ENCODE measurements around the gene EGFR. TPM values are rescaled to one million over a fixed set of nuclear protein-coding genes. Genes with fewer than 3 reads are reported as not detected.

Gene EGFR
- total RNA-seq, 4 donors from 2014 or later = 87.2 to 124 (median 94.5) TPM

DNA sequence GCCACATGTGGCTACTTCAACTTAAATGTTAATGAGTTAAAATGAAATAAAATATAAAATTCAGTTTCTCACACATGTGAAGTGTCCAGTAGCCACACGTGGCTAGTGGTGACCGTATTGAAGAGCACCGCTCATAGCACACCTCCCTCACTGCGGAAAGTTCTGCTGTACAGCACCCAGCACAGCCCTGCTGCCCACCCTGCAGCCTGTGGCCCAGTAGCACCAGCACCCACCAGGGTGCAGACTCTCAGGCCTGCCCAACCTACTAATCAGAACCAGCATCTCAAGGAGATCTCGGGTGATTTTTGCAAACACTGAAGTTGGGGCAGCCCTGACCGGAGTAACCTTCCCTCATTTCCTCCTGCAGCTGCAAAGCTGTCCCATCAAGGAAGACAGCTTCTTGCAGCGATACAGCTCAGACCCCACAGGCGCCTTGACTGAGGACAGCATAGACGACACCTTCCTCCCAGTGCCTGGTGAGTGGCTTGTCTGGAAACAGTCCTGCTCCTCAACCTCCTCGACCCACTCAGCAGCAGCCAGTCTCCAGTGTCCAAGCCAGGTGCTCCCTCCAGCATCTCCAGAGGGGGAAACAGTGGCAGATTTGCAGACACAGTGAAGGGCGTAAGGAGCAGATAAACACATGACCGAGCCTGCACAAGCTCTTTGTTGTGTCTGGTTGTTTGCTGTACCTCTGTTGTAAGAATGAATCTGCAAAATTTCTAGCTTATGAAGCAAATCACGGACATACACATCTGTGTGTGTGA lies 183.5 kb downstream of the EGFR start:
- DNase-seq (ENCODE audit: low spot score) (no peak), ATAC-seq (ENCODE audit: low FRiP score) (no peak)
- TF ChIP-seq, protein P1, sequence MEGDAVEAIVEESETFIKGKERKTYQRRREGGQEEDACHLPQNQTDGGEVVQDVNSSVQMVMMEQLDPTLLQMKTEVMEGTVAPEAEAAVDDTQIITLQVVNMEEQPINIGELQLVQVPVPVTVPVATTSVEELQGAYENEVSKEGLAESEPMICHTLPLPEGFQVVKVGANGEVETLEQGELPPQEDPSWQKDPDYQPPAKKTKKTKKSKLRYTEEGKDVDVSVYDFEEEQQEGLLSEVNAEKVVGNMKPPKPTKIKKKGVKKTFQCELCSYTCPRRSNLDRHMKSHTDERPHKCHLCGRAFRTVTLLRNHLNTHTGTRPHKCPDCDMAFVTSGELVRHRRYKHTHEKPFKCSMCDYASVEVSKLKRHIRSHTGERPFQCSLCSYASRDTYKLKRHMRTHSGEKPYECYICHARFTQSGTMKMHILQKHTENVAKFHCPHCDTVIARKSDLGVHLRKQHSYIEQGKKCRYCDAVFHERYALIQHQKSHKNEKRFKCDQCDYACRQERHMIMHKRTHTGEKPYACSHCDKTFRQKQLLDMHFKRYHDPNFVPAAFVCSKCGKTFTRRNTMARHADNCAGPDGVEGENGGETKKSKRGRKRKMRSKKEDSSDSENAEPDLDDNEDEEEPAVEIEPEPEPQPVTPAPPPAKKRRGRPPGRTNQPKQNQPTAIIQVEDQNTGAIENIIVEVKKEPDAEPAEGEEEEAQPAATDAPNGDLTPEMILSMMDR (IDR thresholded peaks at IDR 0.05) = no peak

DNA sequence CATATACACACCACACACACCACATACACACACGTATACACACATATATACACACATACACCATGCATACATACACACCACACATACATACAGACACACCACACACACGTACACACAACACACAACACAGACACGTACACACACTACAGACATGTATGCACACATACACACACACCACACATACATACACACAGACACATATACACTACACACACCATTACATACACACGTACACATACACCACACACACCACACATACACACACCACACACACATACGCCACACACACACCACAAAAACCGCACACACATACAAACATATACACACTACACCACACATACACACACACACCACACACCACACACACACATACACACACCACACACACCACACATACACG lies 184.5 kb downstream of the EGFR start:
- no peak for DNase-seq (ENCODE audit: low spot score)
- TF ChIP-seq, protein P1 (IDR thresholded peaks at IDR 0.05) = no peak
- no peak for ATAC-seq (ENCODE audit: low FRiP score)

DNA sequence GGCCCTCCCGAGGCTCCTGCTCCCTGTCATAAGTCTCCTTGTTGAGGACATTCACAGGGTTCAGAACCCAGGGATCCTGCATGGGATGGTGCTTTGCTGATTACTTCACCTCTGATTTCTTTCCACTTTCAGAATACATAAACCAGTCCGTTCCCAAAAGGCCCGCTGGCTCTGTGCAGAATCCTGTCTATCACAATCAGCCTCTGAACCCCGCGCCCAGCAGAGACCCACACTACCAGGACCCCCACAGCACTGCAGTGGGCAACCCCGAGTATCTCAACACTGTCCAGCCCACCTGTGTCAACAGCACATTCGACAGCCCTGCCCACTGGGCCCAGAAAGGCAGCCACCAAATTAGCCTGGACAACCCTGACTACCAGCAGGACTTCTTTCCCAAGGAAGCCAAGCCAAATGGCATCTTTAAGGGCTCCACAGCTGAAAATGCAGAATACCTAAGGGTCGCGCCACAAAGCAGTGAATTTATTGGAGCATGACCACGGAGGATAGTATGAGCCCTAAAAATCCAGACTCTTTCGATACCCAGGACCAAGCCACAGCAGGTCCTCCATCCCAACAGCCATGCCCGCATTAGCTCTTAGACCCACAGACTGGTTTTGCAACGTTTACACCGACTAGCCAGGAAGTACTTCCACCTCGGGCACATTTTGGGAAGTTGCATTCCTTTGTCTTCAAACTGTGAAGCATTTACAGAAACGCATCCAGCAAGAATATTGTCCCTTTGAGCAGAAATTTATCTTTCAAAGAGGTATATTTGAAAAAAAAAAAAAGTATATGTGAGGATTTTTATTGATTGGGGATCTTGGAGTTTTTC lies 186.5 kb downstream of the EGFR start:
- DNase-seq (ENCODE audit: low spot score) = no peak
- no peak for ATAC-seq (ENCODE audit: low FRiP score)
- TF ChIP-seq, protein P1 (IDR thresholded peaks at IDR 0.05) = no peak

DNA sequence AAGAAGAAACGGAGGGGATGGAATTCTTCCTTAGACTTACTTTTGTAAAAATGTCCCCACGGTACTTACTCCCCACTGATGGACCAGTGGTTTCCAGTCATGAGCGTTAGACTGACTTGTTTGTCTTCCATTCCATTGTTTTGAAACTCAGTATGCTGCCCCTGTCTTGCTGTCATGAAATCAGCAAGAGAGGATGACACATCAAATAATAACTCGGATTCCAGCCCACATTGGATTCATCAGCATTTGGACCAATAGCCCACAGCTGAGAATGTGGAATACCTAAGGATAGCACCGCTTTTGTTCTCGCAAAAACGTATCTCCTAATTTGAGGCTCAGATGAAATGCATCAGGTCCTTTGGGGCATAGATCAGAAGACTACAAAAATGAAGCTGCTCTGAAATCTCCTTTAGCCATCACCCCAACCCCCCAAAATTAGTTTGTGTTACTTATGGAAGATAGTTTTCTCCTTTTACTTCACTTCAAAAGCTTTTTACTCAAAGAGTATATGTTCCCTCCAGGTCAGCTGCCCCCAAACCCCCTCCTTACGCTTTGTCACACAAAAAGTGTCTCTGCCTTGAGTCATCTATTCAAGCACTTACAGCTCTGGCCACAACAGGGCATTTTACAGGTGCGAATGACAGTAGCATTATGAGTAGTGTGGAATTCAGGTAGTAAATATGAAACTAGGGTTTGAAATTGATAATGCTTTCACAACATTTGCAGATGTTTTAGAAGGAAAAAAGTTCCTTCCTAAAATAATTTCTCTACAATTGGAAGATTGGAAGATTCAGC lies 187.6 kb downstream of the EGFR start:
- ATAC-seq (ENCODE audit: low FRiP score) (no peak), DNase-seq (ENCODE audit: low spot score) (no peak)
- TF ChIP-seq, protein P1 (IDR thresholded peaks at IDR 0.05) = no peak

DNA sequence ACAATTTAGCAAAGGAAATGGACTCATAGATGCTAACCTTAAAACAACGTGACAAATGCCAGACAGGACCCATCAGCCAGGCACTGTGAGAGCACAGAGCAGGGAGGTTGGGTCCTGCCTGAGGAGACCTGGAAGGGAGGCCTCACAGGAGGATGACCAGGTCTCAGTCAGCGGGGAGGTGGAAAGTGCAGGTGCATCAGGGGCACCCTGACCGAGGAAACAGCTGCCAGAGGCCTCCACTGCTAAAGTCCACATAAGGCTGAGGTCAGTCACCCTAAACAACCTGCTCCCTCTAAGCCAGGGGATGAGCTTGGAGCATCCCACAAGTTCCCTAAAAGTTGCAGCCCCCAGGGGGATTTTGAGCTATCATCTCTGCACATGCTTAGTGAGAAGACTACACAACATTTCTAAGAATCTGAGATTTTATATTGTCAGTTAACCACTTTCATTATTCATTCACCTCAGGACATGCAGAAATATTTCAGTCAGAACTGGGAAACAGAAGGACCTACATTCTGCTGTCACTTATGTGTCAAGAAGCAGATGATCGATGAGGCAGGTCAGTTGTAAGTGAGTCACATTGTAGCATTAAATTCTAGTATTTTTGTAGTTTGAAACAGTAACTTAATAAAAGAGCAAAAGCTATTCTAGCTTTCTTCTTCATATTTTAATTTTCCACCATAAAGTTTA lies 188.8 kb downstream of the EGFR start:
- TF ChIP-seq, protein P1 (IDR thresholded peaks at IDR 0.05) = no peak
- ATAC-seq (ENCODE audit: low FRiP score) (no peak), DNase-seq (ENCODE audit: low spot score) (no peak)

DNA sequence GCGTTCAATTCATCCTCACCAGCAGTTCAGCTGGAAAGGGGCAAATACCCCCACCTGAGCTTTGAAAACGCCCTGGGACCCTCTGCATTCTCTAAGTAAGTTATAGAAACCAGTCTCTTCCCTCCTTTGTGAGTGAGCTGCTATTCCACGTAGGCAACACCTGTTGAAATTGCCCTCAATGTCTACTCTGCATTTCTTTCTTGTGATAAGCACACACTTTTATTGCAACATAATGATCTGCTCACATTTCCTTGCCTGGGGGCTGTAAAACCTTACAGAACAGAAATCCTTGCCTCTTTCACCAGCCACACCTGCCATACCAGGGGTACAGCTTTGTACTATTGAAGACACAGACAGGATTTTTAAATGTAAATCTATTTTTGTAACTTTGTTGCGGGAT lies 190.5 kb downstream of the EGFR start:
- ATAC-seq (ENCODE audit: low FRiP score) (no peak), DNase-seq (ENCODE audit: low spot score) (no peak)
- TF ChIP-seq, protein P1 (IDR thresholded peaks at IDR 0.05) = no peak

Data from omental fat pad (tissue), 4 donors.